ENCODE data around the gene KLK2. TPM values are rescaled to one million over a fixed set of nuclear protein-coding genes. Genes with fewer than 3 reads are reported as not detected.
"Not testable (repeated sequence)": the region's sequence is repeated elsewhere in the genome, so short reads cannot be mapped to it uniquely, and the experiment has no call there.

The KLK2 gene
- total RNA-seq, 1 donor from 2014 or later, result not detected

- DNase-seq (ENCODE audit: missing footprints), result no peak
- intact Hi-C loops (cut with DNase I), result no loop called here
- no peak for ATAC-seq
These were observed 16.4 kb downstream of the KLK2 start for GRCh38 chr19:50889638-50890037.

- intact Hi-C loops (cut with DNase I), result no loop called here
- no peak for DNase-seq (ENCODE audit: missing footprints)
- no peak for ATAC-seq
These were observed 17.4 kb downstream of the KLK2 start for GRCh38 chr19:50890422-50891252.

DNA sequence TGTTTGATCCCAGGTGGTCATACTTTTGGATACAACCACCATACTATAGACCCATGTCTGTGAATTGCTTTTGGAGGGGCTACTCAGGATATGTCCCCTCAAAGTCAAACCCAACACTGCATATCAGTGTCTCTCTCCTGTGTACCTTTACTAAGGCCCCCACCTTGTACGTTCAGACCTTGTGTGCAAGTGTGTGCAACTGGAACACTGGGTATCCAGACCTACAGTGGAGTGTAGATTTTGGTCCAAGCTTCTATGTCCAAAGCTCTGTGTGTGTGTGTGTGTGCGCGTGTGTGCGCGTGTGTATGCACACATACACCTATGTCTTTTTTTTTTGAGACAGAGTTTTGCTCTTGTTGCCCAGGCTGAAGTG is 18.0 kb downstream of the KLK2 start:
- DNase-seq (ENCODE audit: missing footprints) (no peak), ATAC-seq (no peak)
- intact Hi-C loops (cut with DNase I), result no loop called here

DNA sequence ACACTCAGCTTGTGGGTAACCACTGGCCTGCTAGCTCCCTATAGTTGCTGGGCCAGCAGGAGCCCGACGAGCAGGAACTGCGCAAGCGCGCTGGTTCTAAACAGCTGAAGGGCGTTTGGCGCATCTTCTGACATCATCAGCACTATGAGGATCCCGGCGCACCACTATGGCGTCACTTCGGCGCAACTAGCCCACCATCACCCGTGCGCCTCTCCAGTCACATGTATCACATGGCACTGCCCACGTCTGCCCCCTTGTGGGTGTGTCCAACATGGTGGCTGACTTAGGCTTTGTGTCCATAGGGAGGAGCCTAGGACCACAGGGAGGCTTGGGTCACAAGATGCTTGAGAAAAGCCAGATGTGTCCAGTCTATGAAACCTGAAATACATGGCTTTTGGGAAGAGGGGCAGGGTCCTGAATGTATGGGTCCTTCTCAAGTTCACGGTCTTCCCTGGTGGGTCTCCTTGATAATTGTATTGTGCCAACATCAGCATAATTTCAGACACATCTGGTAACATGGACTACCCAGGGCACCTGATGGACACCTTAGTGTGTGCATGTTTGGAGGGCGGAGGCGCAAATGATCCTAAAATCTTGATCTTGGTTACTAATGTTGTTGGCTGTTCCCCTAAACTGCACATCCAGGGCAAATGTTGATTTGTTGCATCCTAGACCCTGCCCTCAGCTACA is 20.0 kb downstream of the KLK2 start:
- DNase-seq (ENCODE audit: missing footprints) (no peak), ATAC-seq (no peak)
- intact Hi-C loops (cut with DNase I), result no loop called here

GRCh38 chr19:50894478-50895356 is 21.5 kb downstream of the KLK2 start:
- ATAC-seq, result no peak
- intact Hi-C loops (cut with DNase I), result no loop called here
- no peak for DNase-seq (ENCODE audit: missing footprints)

DNA sequence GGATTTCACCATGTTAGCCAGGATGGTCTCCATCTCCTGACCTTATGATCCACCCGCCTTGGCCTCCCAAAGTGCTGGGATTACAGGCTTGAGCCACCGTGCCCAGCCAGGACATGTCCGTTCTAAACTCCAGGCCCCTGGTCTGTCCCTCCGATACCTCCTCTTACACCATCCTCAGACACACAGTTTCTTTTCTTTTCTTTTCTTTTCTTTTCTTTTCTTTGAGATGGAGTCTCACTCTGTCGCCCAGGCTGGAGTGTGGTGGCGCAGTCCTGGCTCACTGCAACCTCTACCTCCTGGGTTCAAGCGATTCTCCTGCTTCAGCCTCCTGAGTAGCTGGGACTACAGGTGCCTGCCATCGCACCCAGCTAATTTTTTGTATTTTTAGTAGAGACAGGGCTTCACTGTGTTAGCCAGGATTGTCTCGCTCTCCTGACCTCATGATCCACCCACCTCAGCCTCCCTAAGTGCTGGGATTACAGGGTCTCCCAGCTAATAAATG is 22.9 kb downstream of the KLK2 start:
- DNase-seq (ENCODE audit: missing footprints); ATAC-seq; intact Hi-C loops (cut with DNase I): not testable (repeated sequence)

DNA sequence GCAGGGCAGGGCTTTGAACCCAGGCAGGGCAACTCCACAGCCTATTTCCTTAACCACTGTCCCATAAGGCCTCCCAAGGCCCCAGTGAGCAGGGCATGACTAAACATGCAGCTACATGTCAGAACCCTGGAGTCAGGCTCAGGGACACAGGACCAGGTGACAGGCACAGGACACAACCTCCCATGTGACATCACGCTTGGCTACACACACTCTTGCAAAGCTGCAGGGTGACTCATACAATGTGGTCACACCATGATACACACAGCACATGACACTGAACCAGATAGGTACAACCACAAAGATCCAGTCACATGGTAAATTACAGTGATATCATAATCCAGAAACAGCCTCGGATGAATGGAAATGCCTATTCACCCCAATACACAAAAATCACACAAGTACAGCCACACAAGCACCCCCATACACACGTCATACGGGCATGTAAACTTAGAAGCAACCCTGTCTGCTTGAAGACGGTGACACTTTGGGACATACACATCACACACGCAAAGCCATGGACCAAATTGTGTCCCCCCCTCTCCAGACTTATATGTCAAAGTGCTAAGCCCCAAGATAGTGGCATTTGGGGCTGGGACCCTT is 23.5 kb downstream of the KLK2 start:
- ATAC-seq, result peak; percentile 31
- intact Hi-C loops (cut with DNase I), result no loop called here

GRCh38 chr19:50897191-50897607 is 24.0 kb downstream of the KLK2 start:
- intact Hi-C loops (cut with DNase I), result no loop called here

More for the DNA sequence above, 23.5 kb downstream of the KLK2 start:
- no peak for DNase-seq (ENCODE audit: missing footprints)

GRCh38 chr19:50897612-50898011 is 24.4 kb downstream of the KLK2 start:
- no peak for ATAC-seq

More at GRCh38 chr19:50897191-50897607, 24.0 kb downstream of the KLK2 start:
- ATAC-seq, result no peak
- DNase-seq (ENCODE audit: missing footprints), result no peak

DNA sequence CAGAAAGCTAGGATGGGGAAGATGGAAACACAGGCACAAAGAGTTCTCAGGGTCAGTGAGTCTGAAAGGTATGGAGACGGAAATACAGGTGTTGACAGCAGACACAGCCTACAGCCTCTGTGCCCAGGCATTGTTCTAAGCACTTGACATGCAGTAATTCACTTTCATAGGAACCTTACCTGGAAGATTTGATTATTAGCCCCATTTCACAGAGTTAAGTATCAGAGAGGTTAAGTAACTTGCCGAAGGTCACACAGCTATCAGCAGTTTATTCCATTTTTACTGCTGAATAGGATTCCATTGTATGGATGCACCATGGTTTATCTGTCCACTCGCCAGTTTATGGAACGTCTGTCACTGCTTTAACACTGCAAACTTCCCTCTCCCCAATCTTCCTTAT is 24.8 kb downstream of the KLK2 start:
- DNase-seq (ENCODE audit: missing footprints) (no peak), ATAC-seq (no peak)
- intact Hi-C loops (cut with DNase I), result no loop called here

More at GRCh38 chr19:50897612-50898011, 24.4 kb downstream of the KLK2 start:
- intact Hi-C loops (cut with DNase I), result no loop called here
- no peak for DNase-seq (ENCODE audit: missing footprints)

- ATAC-seq, result no peak
- intact Hi-C loops (cut with DNase I), result no loop called here
- no peak for DNase-seq (ENCODE audit: missing footprints)
These were observed 26.3 kb downstream of the KLK2 start for GRCh38 chr19:50899569-50899968.

GRCh38 chr19:50902640-50903039 is 29.4 kb downstream of the KLK2 start:
- intact Hi-C loops (cut with DNase I), result no loop called here
- ATAC-seq (no peak), DNase-seq (ENCODE audit: missing footprints) (no peak)

GRCh38 chr19:50906217-50906616 is 33.0 kb downstream of the KLK2 start:
- DNase-seq (ENCODE audit: missing footprints) (no peak), ATAC-seq (no peak)
- intact Hi-C loops (cut with DNase I), result no loop called here

GRCh38 chr19:50908336-50908735 is 35.1 kb downstream of the KLK2 start:
- intact Hi-C loops (cut with DNase I), result no loop called here
- DNase-seq (ENCODE audit: missing footprints), result no peak
- no peak for ATAC-seq

DNA sequence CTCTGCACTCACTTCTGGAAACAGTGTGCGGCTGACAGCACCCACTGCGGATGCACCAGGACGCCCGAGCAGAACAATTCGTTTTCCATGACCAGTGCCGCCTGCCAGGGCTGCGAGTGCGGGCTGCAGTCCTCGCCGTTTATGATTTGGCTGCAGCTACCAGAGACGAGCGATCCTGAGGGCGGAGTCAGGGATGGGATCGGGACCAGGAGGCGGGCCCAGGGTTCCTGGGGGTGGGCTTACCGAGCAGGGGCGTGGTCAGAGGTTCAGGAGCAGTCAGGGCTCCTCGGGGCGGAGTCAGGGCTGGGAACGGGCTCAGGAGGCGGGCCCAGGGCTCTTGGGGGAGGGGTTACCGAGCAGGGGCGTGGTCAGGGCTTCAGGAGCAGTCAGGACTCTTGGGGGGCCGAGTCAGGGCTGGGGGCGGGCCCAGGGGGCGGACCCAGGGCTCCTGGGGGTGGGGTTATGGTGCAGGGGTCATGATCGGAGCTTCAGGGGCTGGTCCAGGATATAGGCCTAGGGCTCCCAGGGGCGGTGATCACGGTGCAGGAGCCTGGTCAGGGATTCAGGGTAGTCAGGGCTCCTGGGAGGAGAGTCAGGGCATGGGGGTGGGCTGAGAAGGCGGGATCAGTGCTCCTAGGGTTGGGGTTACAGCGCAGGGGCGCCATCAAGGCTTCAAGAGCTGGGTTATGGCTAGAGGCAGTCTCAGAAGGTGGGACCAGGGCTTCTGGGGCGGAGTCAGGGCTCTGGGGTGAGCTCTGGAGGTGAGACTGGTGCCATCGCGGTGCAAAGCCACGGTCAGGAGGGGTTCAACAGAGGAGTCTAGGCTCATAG is 36.2 kb downstream of the KLK2 start:
- ATAC-seq (no peak), DNase-seq (ENCODE audit: missing footprints) (no peak)
- intact Hi-C loops (cut with DNase I), result no loop called here

- DNase-seq (ENCODE audit: missing footprints) (no peak), ATAC-seq (no peak)
- intact Hi-C loops (cut with DNase I), result no loop called here
These were observed 37.5 kb downstream of the KLK2 start for GRCh38 chr19:50910722-50911121.

- DNase-seq (ENCODE audit: missing footprints), result no peak
- no peak for ATAC-seq
- intact Hi-C loops (cut with DNase I), result no loop called here
These were observed 38.2 kb downstream of the KLK2 start, which contains the start of gene KLK4 for GRCh38 chr19:50911206-50912101. Gene KLK4 (minus strand): TSS chr19:50911395. CDS start chr19:50910738, 657 bp downstream.
